Hepatocyte (in vitro differentiated cells): ENCODE measurements around the gene SLC6A7.

Experiments
- CTCF ChIP-seq: fragments of 200-600 bp; sonication (generic); IDR thresholded peaks from 2 replicates; pipeline ENCODE4 v1.5.1; 2016; ENCODE audit warnings: antibody characterized with exemption, mild to moderate bottlenecking; ENCODE audit not compliant: poor library complexity
- EZH2 ChIP-seq: fragments of 200-600 bp; sonication (generic); IDR thresholded peaks from 2 replicates; pipeline ENCODE4 v1.6.1; 2016; ENCODE audit warnings: antibody characterized with exemption, mild to moderate bottlenecking, borderline replicate concordance
- EZH2phosphoT487 ChIP-seq: fragments of 200-600 bp; sonication (generic); IDR thresholded peaks from one replicate; pipeline ENCODE4 v1.6.1; 2018; ENCODE audit warnings: antibody characterized with exemption, mild to moderate bottlenecking, low read depth, moderate library complexity; ENCODE audit not compliant: unreplicated experiment, severe bottlenecking

GRCh38 chr5:150147670-150148069 lies 42.2 kb upstream of the SLC6A7 start:
- no peak for TF ChIP-seq CTCF
- no peak for TF ChIP-seq EZH2phosphoT487
- no peak for TF ChIP-seq EZH2
